HG03039 (cell line): ENCODE measurements around the gene SERINC5.

Experiments used
- ATAC-seq: cut with Tn5 transposase; IDR thresholded peaks from one replicate; pipeline ENCODE4 v1.9.1; 2021; ENCODE audit warnings: mild to moderate bottlenecking, moderate library complexity; ENCODE audit not compliant: unreplicated experiment

The SERINC5 gene

GRCh38 chr5:80230269-80230992 lies 25.4 kb downstream of the SERINC5 start:
- ATAC-seq: no peak

- no peak for ATAC-seq
These were observed 26.0 kb downstream of the SERINC5 start for GRCh38 chr5:80229902-80230255.

- ATAC-seq: no peak
These were observed 27.8 kb downstream of the SERINC5 start for GRCh38 chr5:80227979-80228596.

GRCh38 chr5:80225934-80226326 lies 29.9 kb downstream of the SERINC5 start:
- ATAC-seq: no peak

- no peak for ATAC-seq
These were observed 30.5 kb downstream of the SERINC5 start for GRCh38 chr5:80225189-80225933.

- no peak for ATAC-seq
These were observed 32.3 kb downstream of the SERINC5 start for GRCh38 chr5:80223561-80223960.

GRCh38 chr5:80220245-80220897 lies 35.5 kb downstream of the SERINC5 start:
- ATAC-seq: no peak

GRCh38 chr5:80219391-80219790 lies 36.5 kb downstream of the SERINC5 start:
- ATAC-seq: no peak

GRCh38 chr5:80217667-80218066 lies 38.2 kb downstream of the SERINC5 start:
- ATAC-seq: no peak

GRCh38 chr5:80216753-80217596 lies 38.9 kb downstream of the SERINC5 start:
- no peak for ATAC-seq

- ATAC-seq: no peak
These were observed 39.8 kb downstream of the SERINC5 start for GRCh38 chr5:80216096-80216495.

- no peak for ATAC-seq
These were observed 40.3 kb downstream of the SERINC5 start for GRCh38 chr5:80215523-80215922.

- ATAC-seq: no peak
These were observed 42.4 kb downstream of the SERINC5 start for GRCh38 chr5:80213466-80213865.

- ATAC-seq: no peak
These were observed 43.6 kb downstream of the SERINC5 start for GRCh38 chr5:80212171-80212667.

GRCh38 chr5:80211327-80211726 lies 44.5 kb downstream of the SERINC5 start:
- ATAC-seq: no peak

GRCh38 chr5:80210014-80210413 lies 45.8 kb downstream of the SERINC5 start:
- no peak for ATAC-seq

GRCh38 chr5:80208381-80208780 lies 47.5 kb downstream of the SERINC5 start:
- no peak for ATAC-seq

- no peak for ATAC-seq
These were observed 48.0 kb downstream of the SERINC5 start for GRCh38 chr5:80207832-80208231.

GRCh38 chr5:80206282-80206681 lies 49.6 kb downstream of the SERINC5 start:
- ATAC-seq: no peak

- ATAC-seq: no peak
These were observed 50.0 kb downstream of the SERINC5 start for GRCh38 chr5:80205846-80206245.
